ENCODE data around the gene LARP7.

The LARP7 gene

DNA sequence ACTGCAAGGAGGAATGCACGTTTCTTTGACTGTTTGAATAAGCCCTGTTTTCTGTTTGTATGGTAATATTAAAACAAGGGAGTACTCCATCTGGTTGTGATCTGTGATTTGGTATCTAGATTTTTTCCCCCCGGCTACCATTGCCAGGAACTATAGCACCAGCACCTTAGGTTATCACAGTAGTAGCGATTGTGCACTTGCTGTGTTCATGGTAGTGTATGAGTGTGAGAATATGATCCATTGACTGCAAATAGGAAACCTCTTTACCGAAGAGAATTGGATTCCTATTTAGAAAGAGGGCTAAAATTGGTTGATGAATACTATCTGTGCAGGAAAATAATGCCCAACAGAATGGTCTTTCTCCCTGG lies 69.9 kb downstream of the LARP7 start:
- H3K27ac ChIP-seq: no peak overlapping the region
- TF ChIP-seq CTCF (conservative IDR thresholded peaks at IDR 0.05): no peak

Data from VCaP (cell line).